ENCODE data around the gene STX1B. TPM values are rescaled to one million over a fixed set of nuclear protein-coding genes. Genes with fewer than 3 reads are reported as not detected.

Gene STX1B
- total RNA-seq, 1 donor from 2014 or later, result 0.48 TPM

DNA sequence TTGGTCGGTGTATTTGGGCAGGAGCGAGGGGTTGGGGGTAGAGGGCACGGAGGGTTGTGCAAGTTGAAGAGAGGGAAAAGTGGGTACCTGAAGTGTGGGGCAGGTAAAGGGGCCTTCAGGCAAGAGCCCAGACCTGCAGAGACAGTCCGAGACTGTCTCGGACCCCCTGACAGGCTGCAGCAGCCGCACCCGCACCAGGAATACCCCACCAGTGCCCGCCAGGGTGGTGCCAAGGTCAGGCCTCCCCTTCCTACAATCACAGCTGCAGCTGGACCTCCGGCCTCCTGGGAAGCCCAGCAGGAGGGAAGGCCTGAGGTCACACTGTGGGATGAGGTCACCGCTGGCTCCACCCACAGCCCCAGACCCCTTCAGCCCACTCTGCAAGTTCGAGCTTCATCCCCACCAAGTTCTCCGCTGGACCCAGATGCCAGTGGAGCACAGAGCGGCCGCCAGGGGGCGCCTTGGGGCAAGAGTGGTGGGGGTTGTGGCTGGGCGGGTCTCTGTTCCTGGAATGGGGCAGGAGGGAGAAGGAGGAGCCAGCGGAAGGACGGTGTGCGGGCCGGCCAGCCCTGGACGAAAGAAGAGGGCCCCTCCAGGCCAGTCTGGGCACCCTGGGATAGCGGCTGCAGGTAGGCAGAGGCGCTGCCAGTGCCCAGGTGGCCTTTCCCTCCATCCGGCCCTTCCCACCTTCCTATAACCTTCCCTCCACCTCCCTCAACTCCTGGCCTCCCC, 25.6 kb downstream of the STX1B start, which contains the start of gene HSD3B7:
Gene HSD3B7 (plus strand): TSS at position 539 of the 732 bp plus-strand sequence. CDS start 452 bp downstream, outside the sequence.
- ATAC-seq (ENCODE audit: poor library complexity) (peak; percentile 94), DNase-seq (peak; percentile 95)
- intact Hi-C loops (cut with DNase I), result loop anchor here (5.0 to 10.0 kb wide), 3 partner anchors 160 to 880 kb away; partner anchors contain the start of gene ZNF843

DNA sequence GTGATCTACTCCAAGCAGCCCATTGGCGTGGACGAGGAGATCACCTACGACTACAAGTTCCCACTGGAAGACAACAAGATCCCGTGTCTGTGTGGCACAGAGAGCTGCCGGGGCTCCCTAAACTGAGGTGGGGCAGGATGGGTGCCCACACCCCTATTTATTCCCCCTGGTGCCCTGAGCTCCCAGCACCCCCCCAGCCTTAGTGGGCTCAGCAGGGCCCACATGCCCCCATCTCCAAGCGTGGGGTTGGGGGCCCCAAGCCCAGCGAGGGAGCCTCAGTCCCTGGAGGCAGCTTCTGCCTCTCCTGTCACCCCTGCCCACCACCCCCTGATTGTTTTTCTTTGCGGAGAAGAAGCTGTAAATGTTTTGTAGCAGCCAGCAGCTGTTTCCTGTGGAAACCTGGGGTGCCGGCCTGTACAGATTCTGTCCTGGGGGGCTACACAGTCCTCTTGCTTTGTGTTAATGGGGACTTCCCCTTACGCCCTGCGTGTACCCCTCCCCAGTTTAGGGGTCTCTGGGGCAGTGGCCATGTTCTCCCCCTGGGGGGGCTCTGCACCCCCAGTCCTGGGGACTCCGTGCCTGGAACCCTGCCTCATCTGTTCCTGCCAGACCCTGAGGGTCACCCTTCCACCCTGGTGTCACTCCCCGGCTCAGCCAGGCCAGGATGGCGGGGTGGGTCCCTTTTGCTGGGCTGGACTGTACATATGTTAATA, 26.4 kb downstream of the STX1B start:
- no peak for DNase-seq
- ATAC-seq (ENCODE audit: poor library complexity), result no peak
- intact Hi-C loops (cut with DNase I), result loop anchor here (10.0 kb wide), 2 partner anchors 161 to 881 kb away; no protein-coding TSS in a partner anchor

DNA sequence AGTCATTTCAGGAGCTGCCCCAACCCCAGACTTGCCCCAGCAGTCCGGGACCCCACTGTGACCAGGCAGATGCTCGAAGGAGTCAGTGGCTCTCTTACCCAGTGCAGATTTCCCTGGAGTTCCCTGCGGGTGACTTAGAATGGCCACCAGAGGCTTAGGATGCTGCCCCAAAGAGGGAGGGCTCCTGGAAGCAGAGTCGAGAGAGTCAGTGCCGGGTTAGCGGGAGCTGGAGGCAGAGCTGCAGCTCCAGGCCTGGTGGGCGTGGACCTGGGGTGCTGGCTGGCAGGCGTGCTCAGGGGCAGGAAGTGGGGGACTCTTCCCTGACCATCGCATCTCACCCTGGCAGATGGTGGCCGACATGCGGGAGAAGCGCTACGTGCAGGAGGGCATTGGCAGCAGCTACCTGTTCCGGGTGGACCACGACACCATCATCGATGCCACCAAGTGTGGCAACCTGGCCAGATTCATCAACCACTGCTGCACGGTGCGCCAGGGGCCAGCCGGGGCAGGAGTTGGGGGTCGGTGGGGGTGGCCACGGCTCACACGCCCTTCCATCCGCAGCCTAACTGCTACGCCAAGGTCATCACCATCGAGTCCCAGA, 27.0 kb downstream of the STX1B start:
- ATAC-seq (ENCODE audit: poor library complexity), result no peak
- no peak for DNase-seq
- intact Hi-C loops (cut with DNase I), result loop anchor here (10.0 kb wide), 2 partner anchors 161 to 881 kb away; no protein-coding TSS in a partner anchor

DNA sequence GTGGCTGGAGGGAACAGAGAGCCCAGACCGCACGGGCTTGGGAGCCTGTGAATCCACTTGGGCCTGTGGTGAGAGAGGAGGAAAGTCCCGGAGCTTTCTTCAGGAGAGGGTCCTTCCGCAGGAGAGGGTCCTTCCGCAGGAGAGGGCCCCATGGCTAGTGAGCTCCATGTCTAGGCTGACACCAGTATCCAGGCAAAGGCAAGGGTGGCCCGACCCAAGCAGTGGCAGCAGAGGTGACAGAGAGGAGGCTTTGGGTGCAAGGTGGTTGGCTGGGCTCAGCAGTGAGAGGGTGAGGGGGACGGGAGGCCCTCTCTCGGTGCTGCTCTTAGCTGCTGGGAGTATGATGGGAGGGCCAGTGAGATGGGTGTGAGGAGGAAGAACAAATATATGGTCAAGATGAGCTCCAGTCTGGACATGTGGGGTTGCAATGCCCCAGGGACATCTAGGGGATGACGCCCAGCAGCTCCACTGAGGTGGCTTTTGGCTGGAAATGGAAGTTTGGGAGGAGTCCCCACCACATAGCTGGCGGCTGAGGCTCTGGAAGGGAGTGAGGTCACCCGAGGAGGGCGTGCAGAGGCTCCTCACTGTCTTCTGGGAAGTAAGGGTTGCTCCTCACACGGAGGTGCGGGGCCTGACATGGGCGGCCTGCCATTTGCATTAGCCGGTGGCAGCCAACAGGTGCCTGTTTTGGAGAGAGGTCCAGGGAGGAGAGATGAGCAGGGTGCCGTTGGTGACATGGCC, 27.7 kb downstream of the STX1B start:
- peak; percentile 64 for DNase-seq
- intact Hi-C loops (cut with DNase I), result loop anchor here (10.0 kb wide), 2 partner anchors 162 to 882 kb away; no protein-coding TSS in a partner anchor
- ATAC-seq (ENCODE audit: poor library complexity), result peak; percentile 7

DNA sequence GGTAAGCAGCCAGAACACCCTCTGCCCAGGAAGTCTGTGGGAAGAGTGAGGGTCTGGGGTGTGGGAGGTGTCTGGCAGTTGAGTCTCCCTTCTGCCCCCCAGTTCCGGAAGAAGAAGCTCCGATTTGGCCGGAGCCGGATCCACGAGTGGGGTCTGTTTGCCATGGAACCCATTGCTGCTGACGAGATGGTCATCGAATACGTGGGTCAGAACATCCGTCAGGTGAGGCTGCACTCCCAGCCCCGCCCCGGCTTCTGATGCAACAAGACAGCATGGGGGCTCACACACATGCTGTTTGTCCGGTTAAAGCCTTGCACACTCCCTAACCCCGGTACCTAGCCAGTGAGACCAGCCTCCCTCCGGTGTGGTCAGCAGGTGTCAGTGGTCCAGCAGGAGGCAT, 29.5 kb downstream of the STX1B start:
- DNase-seq (no peak), ATAC-seq (ENCODE audit: poor library complexity) (no peak)
- intact Hi-C loops (cut with DNase I), result loop anchor here (10.0 kb wide), 2 partner anchors 164 to 884 kb away; no protein-coding TSS in a partner anchor

DNA sequence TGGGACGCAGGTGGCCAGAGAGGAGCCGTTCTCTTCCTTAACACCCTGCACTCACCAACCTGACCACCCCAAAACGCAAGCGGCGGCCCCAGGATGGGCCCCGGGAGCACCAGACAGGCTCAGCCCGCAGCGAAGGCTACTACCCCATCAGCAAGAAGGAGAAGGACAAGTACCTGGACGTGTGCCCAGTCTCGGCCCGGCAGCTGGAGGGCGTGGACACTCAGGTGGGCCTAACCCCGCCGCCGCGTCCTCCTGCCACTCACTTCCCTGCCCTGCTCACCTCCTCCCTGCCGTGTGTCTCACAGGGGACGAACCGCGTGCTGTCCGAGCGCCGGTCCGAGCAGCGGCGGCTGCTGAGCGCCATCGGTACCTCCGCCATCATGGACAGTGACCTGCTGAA, 30.0 kb downstream of the STX1B start:
- ATAC-seq (ENCODE audit: poor library complexity), result no peak
- intact Hi-C loops (cut with DNase I), result loop anchor here (10.0 kb wide), 2 partner anchors 164 to 884 kb away; no protein-coding TSS in a partner anchor
- DNase-seq, result no peak

DNA sequence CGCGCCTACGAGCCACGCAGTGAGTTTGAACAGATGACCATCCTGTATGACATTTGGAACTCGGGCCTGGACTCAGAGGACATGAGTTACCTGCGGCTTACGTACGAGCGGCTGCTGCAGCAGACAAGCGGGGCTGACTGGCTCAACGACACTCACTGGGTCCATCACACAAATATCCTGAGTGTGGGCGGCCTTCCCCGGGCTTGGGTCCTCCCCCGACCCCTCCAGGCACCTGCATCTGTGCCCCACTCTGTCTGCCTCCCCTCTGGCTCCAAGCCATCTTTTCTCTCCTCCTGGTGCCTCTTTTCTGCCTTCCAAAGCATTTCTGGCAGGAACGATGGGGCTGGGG, 30.4 kb downstream of the STX1B start:
- ATAC-seq (ENCODE audit: poor library complexity), result no peak
- no peak for DNase-seq
- intact Hi-C loops (cut with DNase I), result loop anchor here (10.0 kb wide), 2 partner anchors 165 to 885 kb away; no protein-coding TSS in a partner anchor

DNA sequence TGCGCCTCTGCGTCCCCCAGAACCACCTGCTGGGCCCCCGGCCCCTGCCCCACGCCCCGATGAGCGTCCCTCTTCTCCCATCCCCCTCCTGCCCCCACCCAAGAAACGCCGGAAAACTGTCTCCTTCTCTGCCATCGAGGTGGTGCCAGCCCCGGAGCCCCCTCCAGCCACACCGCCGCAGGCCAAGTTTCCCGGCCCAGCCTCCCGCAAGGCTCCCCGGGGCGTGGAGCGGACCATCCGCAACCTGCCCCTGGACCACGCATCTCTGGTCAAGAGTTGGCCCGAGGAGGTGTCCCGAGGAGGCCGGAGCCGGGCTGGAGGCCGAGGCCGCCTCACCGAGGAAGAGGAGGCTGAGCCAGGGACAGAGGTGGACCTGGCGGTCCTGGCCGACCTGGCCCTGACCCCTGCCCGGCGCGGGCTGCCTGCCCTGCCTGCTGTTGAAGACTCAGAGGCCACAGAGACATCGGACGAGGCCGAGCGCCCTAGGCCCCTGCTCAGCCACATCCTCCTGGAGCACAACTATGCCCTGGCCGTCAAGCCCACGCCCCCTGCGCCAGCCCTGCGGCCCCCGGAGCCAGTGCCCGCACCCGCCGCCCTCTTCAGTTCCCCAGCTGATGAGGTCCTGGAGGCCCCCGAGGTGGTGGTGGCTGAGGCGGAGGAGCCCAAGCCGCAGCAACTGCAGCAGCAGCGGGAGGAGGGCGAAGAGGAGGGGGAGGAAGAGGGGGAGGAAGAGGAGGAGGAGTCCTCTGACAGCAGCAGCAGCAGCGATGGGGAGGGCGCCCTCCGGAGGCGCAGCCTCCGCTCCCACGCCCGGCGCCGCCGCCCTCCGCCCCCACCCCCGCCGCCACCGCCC, 31.0 kb downstream of the STX1B start:
- no peak for ATAC-seq (ENCODE audit: poor library complexity)
- intact Hi-C loops (cut with DNase I), result loop anchor here (10.0 kb wide), 2 partner anchors 165 to 885 kb away; no protein-coding TSS in a partner anchor

DNA sequence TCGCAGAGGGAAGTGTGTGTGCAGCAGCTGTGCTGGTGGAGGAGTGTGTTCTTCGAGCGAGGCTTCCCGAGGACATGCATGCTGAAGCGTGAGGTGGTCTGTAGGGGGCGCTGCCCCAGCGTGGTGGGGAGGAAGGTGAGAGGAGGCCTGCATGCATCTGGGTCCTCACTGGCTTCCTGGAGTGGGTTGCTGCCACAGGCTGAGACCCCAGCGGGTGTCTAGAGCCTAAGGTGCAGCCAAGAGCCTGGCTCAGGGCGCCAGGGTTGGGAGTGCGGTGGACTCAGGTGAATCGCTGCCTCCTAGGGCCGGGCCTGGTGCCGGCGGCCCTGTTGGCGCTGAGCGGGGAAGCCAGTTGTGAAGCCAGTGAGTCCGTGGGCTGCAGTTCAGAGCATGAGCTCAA, 32.9 kb downstream of the STX1B start:
- DNase-seq, result no peak
- intact Hi-C loops (cut with DNase I), result no loop called here
- ATAC-seq (ENCODE audit: poor library complexity), result no peak

More for the DNA sequence above, 31.0 kb downstream of the STX1B start:
- no peak for DNase-seq

DNA sequence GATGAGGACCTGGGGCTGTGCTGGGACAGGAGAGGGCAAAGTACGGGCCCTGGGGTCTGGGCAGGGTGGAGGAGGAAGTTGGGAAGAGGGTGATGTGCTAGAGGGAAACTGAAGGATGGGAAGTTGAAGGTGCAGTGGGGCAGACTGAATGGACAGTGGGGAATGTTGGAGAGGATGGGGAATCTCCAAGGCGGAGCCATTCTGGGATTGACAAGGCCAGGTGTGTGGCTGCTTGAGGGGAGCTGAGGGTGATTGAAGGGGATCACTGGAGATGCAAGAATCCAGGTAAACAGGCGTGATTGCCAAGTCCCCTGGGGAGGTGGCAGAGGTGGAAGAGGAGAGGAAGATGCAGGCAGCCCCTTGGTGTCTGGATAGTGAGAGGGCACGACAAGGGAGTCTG, 34.0 kb downstream of the STX1B start:
- ATAC-seq (ENCODE audit: poor library complexity), result no peak

DNA sequence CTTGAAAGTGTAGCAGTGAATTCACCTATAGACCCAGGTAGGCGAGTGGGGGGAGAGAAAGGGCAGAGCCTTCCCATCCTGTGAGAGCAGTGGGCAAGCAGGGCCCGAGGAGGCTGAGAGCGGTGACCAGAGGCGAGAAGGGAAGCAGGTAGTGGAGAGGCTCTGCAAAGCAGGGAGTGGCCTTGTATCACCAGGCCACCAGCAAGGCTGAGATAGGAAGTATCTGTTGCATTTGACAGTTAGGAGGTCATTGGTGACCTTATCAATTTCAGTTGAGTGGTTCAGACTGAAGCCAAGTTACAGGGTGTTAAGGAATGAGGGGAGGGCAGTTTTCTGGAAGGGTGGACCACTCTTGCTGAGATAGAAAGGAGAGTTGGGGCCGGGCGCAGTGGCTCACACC, 36.1 kb downstream of the STX1B start:
- intact Hi-C loops (cut with DNase I), result no loop called here
- ATAC-seq (ENCODE audit: poor library complexity) (no peak), DNase-seq (no peak)

More for the DNA sequence above, 34.0 kb downstream of the STX1B start:
- no peak for DNase-seq
- intact Hi-C loops (cut with DNase I), result no loop called here

DNA sequence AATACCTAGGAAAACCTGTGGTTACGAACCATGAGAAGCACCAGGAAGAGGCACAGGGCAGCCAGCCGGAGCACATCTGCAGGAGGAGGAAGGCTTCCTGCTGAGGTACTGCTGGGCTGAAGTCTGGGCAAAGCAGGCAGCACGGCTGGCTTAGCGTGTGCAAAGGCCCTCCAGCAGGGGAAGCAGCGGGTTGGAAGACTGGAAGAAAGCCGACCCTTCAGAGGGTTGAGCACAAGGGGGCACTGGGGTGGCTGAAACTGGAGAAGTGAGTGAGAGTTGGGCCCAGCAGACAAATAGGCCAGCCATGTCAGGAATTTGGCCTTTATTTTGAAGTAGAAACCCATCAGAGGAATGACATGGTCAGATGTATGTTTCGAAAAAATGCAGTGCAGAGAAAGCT, 37.6 kb downstream of the STX1B start:
- DNase-seq, result no peak
- intact Hi-C loops (cut with DNase I), result no loop called here
- no peak for ATAC-seq (ENCODE audit: poor library complexity)

DNA sequence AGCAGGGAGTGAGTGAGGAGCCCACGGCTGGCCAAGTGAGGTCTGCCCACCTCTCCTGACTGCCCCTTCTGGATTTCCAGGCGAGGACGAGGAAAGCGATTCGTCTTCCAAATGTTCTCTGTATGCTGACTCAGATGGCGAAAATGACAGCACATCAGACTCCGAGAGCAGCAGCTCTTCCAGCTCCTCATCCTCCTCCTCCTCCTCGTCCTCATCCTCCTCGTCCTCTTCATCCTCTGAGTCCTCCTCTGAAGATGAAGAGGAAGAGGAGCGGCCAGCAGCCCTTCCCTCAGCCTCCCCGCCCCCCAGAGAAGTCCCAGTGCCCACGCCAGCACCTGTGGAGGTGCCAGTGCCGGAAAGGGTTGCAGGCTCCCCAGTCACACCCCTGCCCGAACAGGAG, 39.1 kb downstream of the STX1B start:
- DNase-seq (no peak), ATAC-seq (ENCODE audit: poor library complexity) (no peak)
- intact Hi-C loops (cut with DNase I), result no loop called here

DNA sequence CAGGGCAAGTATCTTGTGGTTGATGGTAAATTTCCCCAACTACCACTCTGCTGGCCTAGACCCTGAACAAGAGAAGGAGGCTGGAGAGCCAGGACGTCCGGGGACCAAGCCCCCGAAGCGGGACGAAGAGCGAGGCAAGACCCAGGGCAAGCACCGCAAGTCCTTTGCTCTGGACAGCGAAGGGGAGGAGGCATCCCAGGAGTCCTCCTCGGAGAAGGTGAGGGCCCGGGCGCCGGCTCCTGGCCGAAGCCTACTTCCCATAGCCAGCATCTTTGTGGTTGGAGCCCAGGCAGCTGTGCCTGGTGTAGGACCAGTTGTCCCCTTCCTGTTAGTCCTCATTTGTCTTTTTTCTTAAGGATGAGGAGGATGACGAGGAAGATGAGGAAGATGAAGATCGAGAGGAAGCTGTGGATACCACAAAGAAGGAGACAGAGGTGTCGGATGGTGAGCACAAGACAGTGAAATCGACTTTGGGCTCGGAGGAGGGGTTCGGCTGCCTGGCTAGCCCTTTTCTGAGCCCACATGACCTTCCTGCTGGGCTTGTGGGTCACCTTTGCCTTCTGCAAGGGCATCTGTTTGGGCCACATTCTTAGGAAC, 41.1 kb downstream of the STX1B start:
- no peak for ATAC-seq (ENCODE audit: poor library complexity)
- no peak for DNase-seq
- intact Hi-C loops (cut with DNase I), result no loop called here

DNA sequence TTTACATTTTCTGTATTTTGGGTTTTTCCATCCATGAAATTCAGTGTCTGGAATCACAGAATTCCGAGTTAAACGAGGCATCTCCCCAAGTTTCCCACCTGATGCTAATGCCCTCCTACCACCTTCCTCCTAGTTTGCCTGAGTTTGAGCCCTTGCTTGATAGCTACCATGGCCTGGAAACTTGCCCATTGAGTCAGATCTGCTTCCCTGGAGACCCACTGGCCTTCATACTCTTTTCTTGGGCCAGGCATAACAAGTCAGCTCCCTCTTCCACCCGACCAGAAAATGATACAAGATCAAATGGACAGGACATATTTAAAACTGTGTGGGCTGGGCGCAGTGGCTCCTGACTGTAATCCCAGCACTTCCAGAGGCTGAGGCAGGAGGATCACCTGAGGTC, 42.6 kb downstream of the STX1B start:
- intact Hi-C loops (cut with DNase I), result no loop called here
- peak; percentile 8 for DNase-seq
- ATAC-seq (ENCODE audit: poor library complexity), result no peak

DNA sequence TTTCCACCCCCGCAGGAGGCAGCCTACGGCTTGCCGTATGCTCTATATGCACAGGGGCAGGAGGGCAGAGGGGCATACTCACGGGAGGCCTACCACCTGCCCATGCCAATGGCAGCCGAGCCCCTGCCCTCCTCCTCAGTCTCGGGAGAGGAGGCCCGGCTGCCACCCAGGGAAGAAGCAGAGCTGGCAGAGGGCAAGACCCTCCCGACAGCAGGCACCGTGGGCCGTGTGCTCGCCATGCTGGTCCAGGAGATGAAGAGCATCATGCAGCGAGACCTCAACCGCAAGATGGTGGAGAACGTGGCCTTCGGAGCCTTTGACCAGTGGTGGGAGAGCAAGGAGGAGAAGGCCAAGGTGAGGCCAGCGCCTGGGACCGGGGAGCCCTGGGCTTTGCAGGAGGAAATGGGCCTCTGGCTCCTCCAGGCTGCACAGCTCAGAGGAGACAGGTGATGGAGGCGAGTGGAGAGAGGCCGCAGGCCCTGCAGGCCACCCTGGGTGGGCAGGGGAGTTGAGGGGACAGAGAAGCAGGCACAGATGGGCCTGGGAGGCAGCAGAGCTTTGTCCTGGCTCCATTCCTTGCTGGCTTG, 44.3 kb downstream of the STX1B start:
- peak; percentile 13 for ATAC-seq (ENCODE audit: poor library complexity)
- intact Hi-C loops (cut with DNase I), result no loop called here
- DNase-seq, result peak; percentile 18

DNA sequence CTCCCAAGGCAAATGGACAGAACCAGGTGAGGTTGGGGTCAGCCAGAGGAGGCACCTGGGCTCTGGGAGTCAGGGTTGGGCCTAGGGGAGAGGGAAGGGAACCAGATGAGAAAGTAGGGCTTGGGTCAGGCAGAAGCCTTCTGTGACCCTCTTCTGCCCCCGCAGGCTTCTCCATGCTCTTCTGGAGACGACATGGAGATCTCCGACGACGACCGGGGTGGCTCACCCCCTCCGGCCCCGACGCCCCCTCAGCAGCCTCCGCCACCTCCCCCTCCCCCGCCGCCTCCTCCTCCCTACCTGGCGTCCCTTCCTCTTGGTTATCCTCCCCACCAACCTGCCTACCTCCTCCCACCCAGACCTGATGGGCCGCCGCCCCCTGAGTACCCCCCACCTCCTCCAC, 45.0 kb downstream of the STX1B start:
- ATAC-seq (ENCODE audit: poor library complexity) (no peak), DNase-seq (no peak)
- intact Hi-C loops (cut with DNase I), result no loop called here

All from Right ventricle myocardium superior (tissue), 1 donor.